H1 (cell line): ENCODE measurements around the gene LFNG. TPM values are rescaled to one million over a fixed set of nuclear protein-coding genes. Genes with fewer than 3 reads are reported as not detected.

Experiments used
- CTCF ChIA-PET: fragments of 300-600 bp; sonication (Branson Sonifier 250); formaldehyde crosslinking; loops from one replicate; lab custom pipeline; 2021; ENCODE audit not compliant: partially characterized antibody; lab: Charles Lee
- POLR2A ChIA-PET: fragments of 300-600 bp; sonication (Branson Sonifier 250); formaldehyde crosslinking; loops from one replicate; lab custom pipeline; 2021; ENCODE audit warnings: inconsistent platforms; ENCODE audit not compliant: partially characterized antibody; lab: Charles Lee
- DNase-seq, 2 experiments: peaks; one replicate each; pipeline versions ENCODE4 v3.0.0 to v3.0.0-alpha.2; 2010 to 2022; ENCODE audit warnings: low spot score in 2 of 2, low read depth in 1 of 2, mixed read lengths in 1 of 2
- FAIRE-seq: peaks from 2 replicates; lab custom pipeline; 2011; peaks lifted over from hg19 to GRCh38; lab: Jason Lieb, UNC
- H2AFZ ChIP-seq: 2 replicates; pipeline ENCODE4 v1.8.1; 2012; ENCODE audit warnings: low read length, inconsistent platforms
- H2AK5ac ChIP-seq: 2 replicates; pipeline ENCODE4 v1.6.1; 2013; ENCODE audit warnings: low read depth, low read length
- H2BK120ac ChIP-seq: replicated peaks from 2 replicates; pipeline ENCODE3; 2013; ENCODE audit warnings: low read depth, low read length, inconsistent platforms
- H2BK12ac ChIP-seq: 2 replicates; pipeline ENCODE4 v1.6.1; 2013; ENCODE audit warnings: low read depth, low read length
- H2BK15ac ChIP-seq: 2 replicates; pipeline ENCODE4 v1.6.1; 2013; ENCODE audit warnings: low read length
- H2BK20ac ChIP-seq: 2 replicates; pipeline ENCODE4 v1.6.1; 2013; ENCODE audit warnings: low read length
- H2BK5ac ChIP-seq: 2 replicates; pipeline ENCODE4 v1.6.1; 2013; ENCODE audit warnings: low read depth, low read length
- H3K14ac ChIP-seq: 2 replicates; pipeline ENCODE4 v1.6.1; 2013; ENCODE audit warnings: inconsistent platforms; ENCODE audit not compliant: insufficient read length
- H3K18ac ChIP-seq: 2 replicates; pipeline ENCODE4 v1.6.1; 2013; ENCODE audit warnings: low read length; ENCODE audit errors: extremely low read depth
- H3K23ac ChIP-seq: 2 replicates; pipeline ENCODE4 v1.6.1; 2013; ENCODE audit warnings: inconsistent platforms; ENCODE audit not compliant: insufficient read length
- H3K23me2 ChIP-seq: 2 replicates; pipeline ENCODE4 v1.6.1; 2013; ENCODE audit warnings: low read depth, low read length
- H3K27ac ChIP-seq: 2 replicates; pipeline ENCODE4 v1.6.1; 2011; ENCODE audit warnings: low read depth, low read length, inconsistent platforms
- H3K27me3 ChIP-seq, 4 experiments: replicated peaks in 1 of 4; 1 replicate in 1 of 4; 2 replicates in 3 of 4; pipeline versions ENCODE4 v1.6.1 to v1.8.1; 2011 to 2013; ENCODE audit warnings: low read length in 3 of 4, mild to moderate bottlenecking in 3 of 4, inconsistent platforms in 2 of 4, mixed read lengths in 2 of 4, moderate library complexity in 1 of 4; ENCODE audit not compliant: control insufficient read depth in 3 of 4, insufficient read depth in 3 of 4; ENCODE audit errors: extremely low read depth in 1 of 4
- H3K36me3 ChIP-seq, 4 experiments: 2 replicates each; pipeline versions ENCODE4 v1.6.1 to v1.8.1; 2011 to 2013; ENCODE audit warnings: mild to moderate bottlenecking in 4 of 4, low read length in 3 of 4, moderate library complexity in 2 of 4, control low read depth in 1 of 4, inconsistent platforms in 1 of 4; ENCODE audit not compliant: insufficient read depth in 4 of 4, control insufficient read depth in 2 of 4
- H3K4ac ChIP-seq: replicated peaks from 2 replicates; pipeline ENCODE3; 2013; ENCODE audit warnings: low read length, low read depth, mixed read lengths, inconsistent platforms; ENCODE audit not compliant: insufficient read length
- H3K4me1 ChIP-seq, 4 experiments: replicated peaks in 1 of 4; 1 replicate in 1 of 4; 2 replicates in 3 of 4; pipeline versions ENCODE4 v1.6.1 to v1.8.1; 2011 to 2013; ENCODE audit warnings: low read length in 3 of 4, inconsistent platforms in 2 of 4, mixed read lengths in 1 of 4; ENCODE audit not compliant: insufficient read depth in 4 of 4, control insufficient read depth in 3 of 4
- H3K4me2 ChIP-seq, 2 experiments: 2 replicates each; pipeline versions ENCODE4 v1.6.1 to v1.8.1; 2011 to 2013; ENCODE audit warnings: low read depth in 2 of 2, low read length in 2 of 2, control low read depth in 1 of 2, inconsistent platforms in 1 of 2, mild to moderate bottlenecking in 1 of 2; ENCODE audit not compliant: insufficient read depth in 1 of 2
- H3K4me3 ChIP-seq, 4 experiments: fragments of 200-600, 300-600 bp in 1 of 4; sonication (generic), shearing (Covaris generic), sonication (Bioruptor Twin) in 1 of 4; 2 replicates each; pipeline versions ENCODE4 v1.5.1 to v1.8.1; 2011 to 2016; ENCODE audit warnings: low read length in 4 of 4, low read depth in 3 of 4, control low read depth in 2 of 4, inconsistent platforms in 2 of 4, mild to moderate bottlenecking in 2 of 4, mixed read lengths in 1 of 4, moderate library complexity in 1 of 4; ENCODE audit not compliant: insufficient read depth in 2 of 4; ENCODE audit errors: extremely low read depth in 1 of 4
- H3K56ac ChIP-seq: replicated peaks from 2 replicates; pipeline ENCODE3; 2013; ENCODE audit warnings: low read depth, mild to moderate bottlenecking, mixed read lengths, low read length, inconsistent platforms; ENCODE audit not compliant: insufficient read length
- H3K79me1 ChIP-seq: 2 replicates; pipeline ENCODE4 v1.6.1; 2013; ENCODE audit warnings: low read depth, low read length, control low read depth
- H3K79me2 ChIP-seq, 2 experiments: 2 replicates each; pipeline versions ENCODE4 v1.6.1 to v1.8.1; 2012 to 2013; ENCODE audit warnings: low read length in 2 of 2, mild to moderate bottlenecking in 2 of 2, inconsistent platforms in 1 of 2; ENCODE audit not compliant: insufficient read depth in 2 of 2, control insufficient read depth in 1 of 2
- H3K9ac ChIP-seq, 4 experiments: replicated peaks in 1 of 4; 1 replicate in 1 of 4; 2 replicates in 3 of 4; pipeline versions ENCODE4 v1.6.1 to v1.8.1; 2011 to 2013; ENCODE audit warnings: low read depth in 3 of 4, low read length in 3 of 4, control low read depth in 2 of 4, mild to moderate bottlenecking in 2 of 4, moderate library complexity in 2 of 4, inconsistent platforms in 1 of 4; ENCODE audit errors: extremely low read depth in 1 of 4
- H3K9me3 ChIP-seq, 2 experiments: 2 replicates each; pipeline versions ENCODE4 v1.6.1 to v1.8.1; 2012 to 2013; ENCODE audit warnings: mild to moderate bottlenecking in 2 of 2, moderate library complexity in 2 of 2, control low read depth in 1 of 2, inconsistent platforms in 1 of 2, low read depth in 1 of 2, low read length in 1 of 2, mixed read lengths in 1 of 2; ENCODE audit not compliant: insufficient read depth in 2 of 2
- H4K20me1 ChIP-seq, 2 experiments: replicated peaks in 1 of 2; 2 replicates each; pipeline versions ENCODE3 to v1.8.1; 2011 to 2013; ENCODE audit warnings: inconsistent platforms in 2 of 2, low read length in 2 of 2, mild to moderate bottlenecking in 1 of 2; ENCODE audit not compliant: insufficient read depth in 2 of 2, control insufficient read depth in 1 of 2
- H4K5ac ChIP-seq: 2 replicates; pipeline ENCODE4 v1.6.1; 2013; ENCODE audit warnings: low read length, low read depth, mixed read lengths, inconsistent platforms; ENCODE audit not compliant: insufficient read length
- H4K8ac ChIP-seq: 2 replicates; pipeline ENCODE4 v1.8.0; 2013; ENCODE audit warnings: mild to moderate bottlenecking, moderate library complexity, low read length, inconsistent platforms; ENCODE audit not compliant: insufficient read depth; ENCODE audit errors: extremely low read depth
- H4K91ac ChIP-seq: replicated peaks from 2 replicates; pipeline ENCODE3; 2013; ENCODE audit warnings: low read length, mixed read lengths, inconsistent platforms; ENCODE audit not compliant: insufficient read length
- HDAC2 ChIP-seq, 2 experiments: fragments of 300-600 bp in 1 of 2; sonication (generic) in 1 of 2; IDR thresholded peaks; 2 replicates each; pipeline ENCODE4 v1.6.1; 2011 to 2012; ENCODE audit warnings: low read depth in 2 of 2, low read length in 2 of 2, mild to moderate bottlenecking in 2 of 2, moderate library complexity in 2 of 2, borderline replicate concordance in 1 of 2, inconsistent platforms in 1 of 2
- WGBS, 2 experiments: shearing (Covaris generic) in 1 of 2; methylation state at CpG; one replicate each; pipeline versions ENCODE4 v1.1.6 to v1.1.7; 2013 to 2015; ENCODE audit warnings: low lambda C conversion rate in 2 of 2, mixed read lengths in 2 of 2, inconsistent platforms in 1 of 2, low coverage in 1 of 2, missing lambda C conversion rate in 1 of 2; ENCODE audit not compliant: insufficient replicate concordance in 2 of 2, insufficient coverage in 1 of 2, insufficient read length in 1 of 2; ENCODE audit errors: extremely low coverage in 1 of 2, missing lambda C conversion rate in 1 of 2; 5-methylcytosine and 5-hydroxymethylcytosine counted together
- polyA plus RNA-seq, 7 experiments: library from polyadenylated mRNA; depleted of rRNA in 3 of 7; stranded (reverse) in 5 of 7; unstranded in 2 of 7; fragments of >200 nt in 5 of 7; fragments of 200-250 nt in 2 of 7; gene quantifications; 1 replicate in 5 of 7; 2 replicates in 1 of 7; 4 replicates in 1 of 7; pipeline versions ENCODE4 v1.2.1 to v1.2.3, GENCODE V29; 2011 to 2013; ENCODE audit warnings: missing spikeins in 2 of 7, mixed read lengths in 2 of 7
- total RNA-seq: library from RNA; stranded (reverse); fragmentation: NEBNext Ultra II Directional; extraction: Animal tissue kit (Norgen Biotek cat#: 25700); gene quantifications from 2 replicates; pipeline ENCODE4 v1.2.1, GENCODE V29; 2021

LFNG gene
- total and polyA plus RNA-seq, 2 of the 8 experiments (the other 6 are each of a cell fraction or from before 2014, with no cell fraction given), result 31.6 to 35.6 TPM

- peak overlapping the region; percentile 98 for H2BK20ac ChIP-seq
- peak overlapping the region; percentile 97 for H2BK120ac ChIP-seq
- no peaks in the 10 kb centered on the region for H3K79me2 ChIP-seq
- peaks cover 0 to 50% (median 37%) of the 10 kb centered on the region in 4 experiments; a peak in 6 of 7 replicates for H3K4me1 ChIP-seq
- POLR2A ChIA-PET, result interaction anchor here (0.7 to 3.9 kb wide), 6 partner anchors 10 to 87 kb away, joined by 3 to 19 read pairs (median 4); no protein-coding TSS in a partner anchor
- no peak overlapping the region for H2AFZ ChIP-seq
- H2AK5ac ChIP-seq, result peak overlapping the region; percentile 75; the same call in 1 of the 2 replicates
- no peaks in the 10 kb centered on the region for H3K23me2 ChIP-seq
- no peaks in the 10 kb centered on the region for H3K9me3 ChIP-seq
- no peaks in the 10 kb centered on the region for H4K20me1 ChIP-seq
- H4K8ac ChIP-seq, result no peak overlapping the region; the same call in 1 of the 2 replicates
- H3K4me3 ChIP-seq, result no peak overlapping the region
- peak overlapping the region; percentile 82 for H3K27ac ChIP-seq
- H3K4me2 ChIP-seq, result 0 out of 4 replicates have a peak overlapping the region, but pooled peaks have one; percentile 16 to 19
- FAIRE-seq, result no peak
- peak overlapping the region; percentile 89 for H2BK5ac ChIP-seq
- H2BK12ac ChIP-seq, result peak overlapping the region; percentile 99; the same call in 1 of the 2 replicates
- TF ChIP-seq HDAC2 (IDR thresholded peaks at IDR 0.05; ENCODE audit: borderline replicate concordance in 1 of 2, low read depth in 2 of 2, low read length in 2 of 2), result no peak
- TF ChIP-seq, all 59 proteins: peak for 0
- Histone ChIP-seq H4K5ac (peak overlapping the region; percentile 82), H3K56ac (no peak overlapping the region), H3K23ac (no peak overlapping the region), H4K91ac (peak overlapping the region; percentile 98), H3K27me3 (no peaks in the 10 kb centered on the region), H2BK15ac (peak overlapping the region; percentile 81; the same call in 1 of the 2 replicates), H3K4ac (peak overlapping the region; percentile 44), H3K9ac (peak overlapping the region in 1 of 4 experiments; percentile 4; a peak in 1 of 7 replicates), H3K18ac (peak overlapping the region; percentile 99), H3K79me1 (no peaks in the 10 kb centered on the region; the same call in 1 of the 2 replicates), H3K14ac (no peak overlapping the region), H3K36me3 (no peaks in the 10 kb centered on the region)
- no peak for DNase-seq
- CTCF ChIA-PET, result interaction anchor here (0.7 to 8.5 kb wide), 12 partner anchors 8 to 587 kb away, joined by 3 to 67 read pairs (median 3); no protein-coding TSS in a partner anchor
- WGBS, 2 experiments, result 84% methylated on average over 6 of the region's 7 CpGs; no CpG with 5 or more reads in 1 of the 2 experiments
Measured at GRCh38 chr7:2499181-2499580, 20.4 kb upstream of the LFNG start.
